Endothelial cell of umbilical vein (primary cell): ENCODE measurements around the gene TMEM158. TPM values are rescaled to one million over a fixed set of nuclear protein-coding genes. Genes with fewer than 3 reads are reported as not detected.

Experiments
- BruUV-seq: library from RNA; stranded (reverse); fragments of 400-500 nt; replicated peaks from 2 replicates; lab custom pipeline; 2021; lab: Mats Ljungman, UMichigan
- CTCF ChIA-PET: fragments of 300-600, 350-600 bp; sonication (Branson Sonifier 250); formaldehyde crosslinking; loops from one replicate; lab custom pipeline; 2021; ENCODE audit warnings: antibody characterized with exemption, inconsistent platforms; lab: Charles Lee
- POLR2A ChIA-PET: fragments of 300-600, 350-600 bp; sonication (Branson Sonifier 250); formaldehyde crosslinking; loops from one replicate; lab custom pipeline; 2021; ENCODE audit warnings: antibody characterized with exemption, inconsistent platforms; lab: Charles Lee
- DNase-seq: peaks from one replicate; pipeline ENCODE4 v3.0.0-alpha.2; 2011; ENCODE audit warnings: low read depth, low spot score
- FAIRE-seq: peaks from 2 replicates; lab custom pipeline; 2011; peaks lifted over from hg19 to GRCh38; lab: Jason Lieb, UNC
- H2AFZ ChIP-seq: 2 replicates; pipeline ENCODE4 v1.6.0; 2012; ENCODE audit warnings: low read depth, low read length, control low read depth, inconsistent platforms
- H3K27ac ChIP-seq: 2 replicates; pipeline ENCODE4 v1.5.1; 2011; ENCODE audit warnings: low read depth, mild to moderate bottlenecking, control low read depth, low read length, moderate library complexity; ENCODE audit not compliant: insufficient read depth
- H3K27me3 ChIP-seq, 2 experiments: 2 replicates each; pipeline versions ENCODE4 v1.6.0 to v1.6.1; 2011; ENCODE audit warnings: low read length in 2 of 2, mixed read lengths in 1 of 2; ENCODE audit not compliant: control insufficient read depth in 2 of 2, insufficient read depth in 2 of 2
- H3K36me3 ChIP-seq, 2 experiments: 2 replicates in 1 of 2; 3 replicates in 1 of 2; pipeline ENCODE4 v1.5.1; 2011; ENCODE audit warnings: low read length in 2 of 2, mild to moderate bottlenecking in 1 of 2, moderate library complexity in 1 of 2; ENCODE audit not compliant: control insufficient read depth in 2 of 2, insufficient read depth in 2 of 2; ENCODE audit errors: extremely low read depth in 1 of 2
- H3K4me1 ChIP-seq: 3 replicates; pipeline ENCODE4 v1.5.1; 2011; ENCODE audit warnings: mild to moderate bottlenecking, low read length; ENCODE audit not compliant: control insufficient read depth, insufficient read depth; ENCODE audit errors: extremely low read depth
- H3K4me2 ChIP-seq: 2 replicates; pipeline ENCODE4 v1.6.1; 2011; ENCODE audit warnings: low read length, control low read depth, mixed read lengths; ENCODE audit not compliant: insufficient read depth
- H3K4me3 ChIP-seq, 3 experiments: fragments of 200-600 bp in 1 of 3; sonication (generic), shearing (Covaris generic) in 1 of 3; replicated peaks in 1 of 3; 2 replicates each; pipeline ENCODE4 v1.5.1; 2011 to 2016; ENCODE audit warnings: control low read depth in 3 of 3, low read length in 3 of 3, mild to moderate bottlenecking in 2 of 3, inconsistent platforms in 1 of 3, low read depth in 1 of 3, moderate library complexity in 1 of 3; ENCODE audit not compliant: insufficient read depth in 1 of 3
- H3K79me2 ChIP-seq: 2 replicates; pipeline ENCODE4 v1.6.0; 2012; ENCODE audit warnings: low read length, inconsistent platforms; ENCODE audit not compliant: control insufficient read depth, insufficient read depth
- H3K9ac ChIP-seq: replicated peaks from 2 replicates; pipeline ENCODE3; 2011; ENCODE audit warnings: low read length, control low read depth; ENCODE audit not compliant: insufficient read depth; ENCODE audit errors: extremely low read depth
- H3K9me1 ChIP-seq: replicated peaks from 3 replicates; pipeline ENCODE4 v1.6.0; 2011; ENCODE audit warnings: mild to moderate bottlenecking, low read length; ENCODE audit not compliant: control insufficient read depth, insufficient read depth; ENCODE audit errors: extremely low read depth
- H3K9me3 ChIP-seq: replicated peaks from 2 replicates; pipeline ENCODE4 v1.5.1; 2012; ENCODE audit warnings: low read length, inconsistent platforms; ENCODE audit not compliant: control insufficient read depth, insufficient read depth
- H4K20me1 ChIP-seq: replicated peaks from 2 replicates; pipeline ENCODE3; 2011; ENCODE audit warnings: mild to moderate bottlenecking, low read length; ENCODE audit not compliant: control insufficient read depth, insufficient read depth; ENCODE audit errors: extremely low read depth
- CTCF ChIP-seq, 2 donors: IDR thresholded peaks; 1 replicate in 1 of 2; 2 replicates in 1 of 2; pipeline ENCODE4 v1.5.1; 2011; ENCODE audit warnings: low read length in 2 of 2, mild to moderate bottlenecking in 2 of 2, moderate library complexity in 2 of 2, control low read depth in 1 of 2, inconsistent platforms in 1 of 2, low read depth in 1 of 2; ENCODE audit not compliant: insufficient read depth in 1 of 2; ENCODE audit errors: extremely low read depth in 1 of 2
- EZH2 ChIP-seq: IDR thresholded peaks from 2 replicates; pipeline ENCODE4 v1.6.1; 2012; ENCODE audit warnings: borderline replicate concordance, low read depth, mild to moderate bottlenecking, moderate library complexity, low read length, inconsistent platforms; ENCODE audit not compliant: severe bottlenecking
- FOS ChIP-seq: IDR thresholded peaks from 2 replicates; pipeline ENCODE4 v1.6.1; 2011; ENCODE audit warnings: mild to moderate bottlenecking, low read length, moderate library complexity, borderline replicate concordance; ENCODE audit not compliant: insufficient read depth
- GATA2 ChIP-seq: IDR thresholded peaks from 2 replicates; pipeline ENCODE4 v1.7.0; 2011; ENCODE audit warnings: low read depth, mild to moderate bottlenecking, moderate library complexity, mixed read lengths, low read length; ENCODE audit not compliant: insufficient read length, insufficient read depth
- JUN ChIP-seq: IDR thresholded peaks from 2 replicates; pipeline ENCODE4 v1.6.1; 2011; ENCODE audit warnings: borderline replicate concordance, low read depth; ENCODE audit not compliant: insufficient read length, insufficient read depth
- MAX ChIP-seq: IDR thresholded peaks from 2 replicates; pipeline ENCODE4 v1.6.1; 2011; ENCODE audit not compliant: insufficient read depth, insufficient read length
- MYC ChIP-seq: IDR thresholded peaks from one replicate; pipeline ENCODE4 v1.6.1; 2011; ENCODE audit warnings: mild to moderate bottlenecking, low read depth, low read length
- POLR2A ChIP-seq: IDR thresholded peaks from 2 replicates; pipeline ENCODE4 v1.6.1; 2012; ENCODE audit warnings: low read depth, mild to moderate bottlenecking, control low read depth, low read length
- POLR2AphosphoS5 ChIP-seq: IDR thresholded peaks from 2 replicates; pipeline ENCODE4 v1.6.1; 2012; ENCODE audit warnings: low read depth, mild to moderate bottlenecking, control low read depth, low read length, moderate library complexity; ENCODE audit not compliant: insufficient read depth
- dilution Hi-C: fragments of 300-500 bp; cut with MboI; formaldehyde crosslinking; loops from one replicate; pipeline ENCODE4 v1.15.0; 2019; ENCODE audit warnings: low sequenced_read_pairs; ENCODE audit not compliant: extremely low pct_ligation_motif_present
- intact Hi-C: fragments of 100-400 bp; cut with micrococcal nuclease; formaldehyde crosslinking; loops from one replicate; pipeline ENCODE4 v1.10.0; 2022
- polyA plus RNA-seq, 4 experiments: library from polyadenylated mRNA; depleted of rRNA in 3 of 4; stranded (reverse) in 3 of 4; unstranded in 1 of 4; fragments of >200 nt; gene quantifications; 2 replicates each; pipeline versions ENCODE4 v1.2.1 to v1.2.3, GENCODE V29; 2011 to 2012; ENCODE audit warnings: missing spikeins in 1 of 4
- total RNA-seq: library from RNA; stranded (reverse); gene quantifications from 2 replicates; pipeline ENCODE4 v1.2.3, GENCODE V29; 2021

Gene TMEM158
- total and polyA plus RNA-seq, 2 donors (not counting 3 experiments of a cell fraction or from before 2014, with no cell fraction given) = 0.15 to 0.42 TPM

- Histone ChIP-seq H4K20me1 (no peaks in the 10 kb centered on the region), H3K4me2 (no peak overlapping the region), H3K9ac (no peak overlapping the region), H3K4me3 (no peak overlapping the region), H2AFZ (no peak overlapping the region), H3K79me2 (no peaks in the 10 kb centered on the region), H3K9me3 (no peaks in the 10 kb centered on the region), H3K27ac (no peak overlapping the region), H3K4me1 (no peaks in the 10 kb centered on the region), H3K27me3 (peaks cover 0 to 2% of the 10 kb centered on the region in 2 experiments), H3K9me1 (no peaks in the 10 kb centered on the region), H3K36me3 (no peaks in the 10 kb centered on the region)
- dilution Hi-C loops = no loop called here
- FAIRE-seq = no peak
- intact Hi-C loops = no loop called here
- no TSS peak for BruUV-seq
- DNase-seq = no peak
- CTCF ChIA-PET = interaction anchor here (1.5 to 9.2 kb wide), 4 partner anchors 13 to 287 kb away, joined by 6 to 467 read pairs (median 18); partner anchors contain the start of gene TMEM158
- TF ChIP-seq CTCF (IDR thresholded peaks at IDR 0.05; ENCODE audit: extremely low read depth in 1 of 2, insufficient read depth in 1 of 2, low read depth in 1 of 2, low read length in 2 of 2) (no peak), EZH2 (no peak), MYC (no peak), JUN (no peak), GATA2 (no peak), POLR2A (no peak), FOS (no peak), POLR2AphosphoS5 (no peak), MAX (no peak)
- POLR2A ChIA-PET = no interaction called here
Measured at GRCh38 chr3:45211466-45212094, 14.5 kb downstream of the TMEM158 start.
